Forelimb muscle (tissue), 1 donor: ENCODE measurements around the gene LAX1. TPM values are rescaled to one million over a fixed set of nuclear protein-coding genes. Genes with fewer than 3 reads are reported as not detected.
A peak's percentile ranks its signal among the peaks of the same experiment; 100 is the strongest.
"Not testable (repeated sequence)": the region's sequence is repeated elsewhere in the genome, so short reads cannot be mapped to it uniquely, and the experiment has no call there.

ENCODE experiments used
- DNase-seq: peaks from one replicate; pipeline ENCODE4 v3.0.0-alpha.2; 2013; ENCODE audit warnings: low read depth
- polyA plus RNA-seq: library from polyadenylated mRNA; unstranded; fragments of 120-200 nt; gene quantifications from one replicate; pipeline ENCODE4 v1.2.1, GENCODE V29; 2013; ENCODE audit not compliant: insufficient read length

LAX1 gene
- 0.19 TPM for polyA plus RNA-seq

DNA sequence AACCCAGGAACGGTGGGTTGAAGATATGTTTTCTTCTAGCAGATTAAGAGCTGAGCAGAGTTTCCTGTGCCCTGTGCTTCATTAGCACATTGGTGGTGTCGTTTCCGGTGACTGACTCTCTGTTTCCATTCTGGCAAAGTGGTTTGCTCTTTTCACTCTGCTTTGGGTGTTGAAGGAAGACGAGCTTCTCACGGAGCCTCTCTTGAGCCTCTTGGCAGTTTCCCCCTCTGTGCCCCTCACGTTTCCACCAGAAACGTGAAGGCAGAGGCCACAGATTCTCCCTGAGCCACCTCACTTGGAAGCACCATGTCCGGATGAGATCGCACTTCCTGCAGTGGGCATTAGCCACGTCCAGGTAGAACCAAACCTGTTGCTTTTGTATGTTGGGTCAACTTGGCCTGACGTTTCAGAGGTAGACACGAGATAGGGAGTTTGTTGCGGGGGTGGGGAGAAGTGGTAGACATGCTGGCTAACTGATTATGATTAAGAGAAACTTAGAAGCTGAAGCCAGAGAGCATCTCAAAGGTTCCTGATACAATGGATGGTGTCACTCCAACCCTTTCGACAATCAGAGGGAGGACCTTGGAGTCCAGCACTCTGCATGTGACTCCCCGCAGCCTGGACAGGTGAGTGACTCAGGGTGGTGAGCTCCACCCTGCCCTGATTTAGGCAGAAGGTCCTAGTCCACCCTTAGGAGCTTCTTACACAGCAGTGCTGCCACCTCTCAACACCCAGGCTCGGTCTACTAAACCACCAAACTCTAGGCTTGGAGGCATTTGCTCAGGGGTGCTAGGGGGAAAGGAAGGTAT lies at the start of gene LAX1:
Gene LAX1, plus strand, starts transcription at position 155 of the 809 bp plus-strand sequence. Its CDS starts 383 bp downstream, at position 538.
- no peak for DNase-seq

DNA sequence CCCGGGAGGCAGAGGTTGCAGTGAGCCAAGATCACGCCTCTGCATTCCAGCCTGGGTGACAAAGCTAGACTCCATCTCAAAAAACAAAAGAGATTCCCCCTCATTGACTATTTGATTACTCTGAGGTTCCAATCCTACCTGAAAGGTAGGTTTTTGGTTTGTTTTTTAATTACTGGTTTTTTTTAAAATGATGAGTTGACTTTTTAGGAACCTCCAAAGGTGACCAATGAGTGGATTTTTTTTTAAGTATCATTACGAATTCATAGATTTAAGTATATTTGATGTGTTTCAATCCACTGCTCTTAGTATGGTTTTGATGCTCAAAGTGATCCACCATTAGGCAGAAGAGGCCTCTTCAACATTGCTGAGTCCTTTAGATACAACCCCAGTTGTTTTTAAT lies 47.9 kb upstream of the LAX1 start:
- DNase-seq: no peak

- no peak for DNase-seq
These were observed 44.7 kb upstream of the LAX1 start for GRCh38 chr1:203720242-203720641.

- DNase-seq: no peak
These were observed 42.1 kb upstream of the LAX1 start for GRCh38 chr1:203722909-203723308.

DNA sequence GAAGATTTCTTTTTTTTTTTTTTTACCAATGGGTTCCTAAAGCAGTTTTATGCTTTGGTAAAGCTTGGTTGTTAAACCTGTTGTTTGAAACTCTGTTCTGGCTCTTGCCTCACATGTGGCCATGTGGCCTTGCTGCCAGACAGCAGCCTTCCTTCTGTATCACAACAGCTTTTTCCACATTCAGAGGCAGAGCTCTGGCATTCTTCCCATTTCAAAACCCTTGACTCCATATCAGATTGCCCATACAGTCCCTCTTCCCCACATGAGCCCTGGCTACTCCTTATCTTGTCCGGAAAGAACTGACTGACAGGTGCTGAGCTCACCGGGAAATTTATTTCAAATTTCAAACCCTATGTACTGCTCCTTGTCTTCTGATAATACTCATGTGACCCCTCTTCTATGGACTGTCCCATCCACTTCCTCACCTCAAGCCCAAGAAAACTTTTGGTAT lies 38.5 kb upstream of the LAX1 start:
- no peak for DNase-seq

- DNase-seq: no peak
These were observed 31.7 kb upstream of the LAX1 start for GRCh38 chr1:203733009-203733863.

- DNase-seq: no peak
These were observed 22.5 kb upstream of the LAX1 start for GRCh38 chr1:203742436-203742835.

GRCh38 chr1:203743091-203743571 lies 21.9 kb upstream of the LAX1 start:
- no peak for DNase-seq

DNA sequence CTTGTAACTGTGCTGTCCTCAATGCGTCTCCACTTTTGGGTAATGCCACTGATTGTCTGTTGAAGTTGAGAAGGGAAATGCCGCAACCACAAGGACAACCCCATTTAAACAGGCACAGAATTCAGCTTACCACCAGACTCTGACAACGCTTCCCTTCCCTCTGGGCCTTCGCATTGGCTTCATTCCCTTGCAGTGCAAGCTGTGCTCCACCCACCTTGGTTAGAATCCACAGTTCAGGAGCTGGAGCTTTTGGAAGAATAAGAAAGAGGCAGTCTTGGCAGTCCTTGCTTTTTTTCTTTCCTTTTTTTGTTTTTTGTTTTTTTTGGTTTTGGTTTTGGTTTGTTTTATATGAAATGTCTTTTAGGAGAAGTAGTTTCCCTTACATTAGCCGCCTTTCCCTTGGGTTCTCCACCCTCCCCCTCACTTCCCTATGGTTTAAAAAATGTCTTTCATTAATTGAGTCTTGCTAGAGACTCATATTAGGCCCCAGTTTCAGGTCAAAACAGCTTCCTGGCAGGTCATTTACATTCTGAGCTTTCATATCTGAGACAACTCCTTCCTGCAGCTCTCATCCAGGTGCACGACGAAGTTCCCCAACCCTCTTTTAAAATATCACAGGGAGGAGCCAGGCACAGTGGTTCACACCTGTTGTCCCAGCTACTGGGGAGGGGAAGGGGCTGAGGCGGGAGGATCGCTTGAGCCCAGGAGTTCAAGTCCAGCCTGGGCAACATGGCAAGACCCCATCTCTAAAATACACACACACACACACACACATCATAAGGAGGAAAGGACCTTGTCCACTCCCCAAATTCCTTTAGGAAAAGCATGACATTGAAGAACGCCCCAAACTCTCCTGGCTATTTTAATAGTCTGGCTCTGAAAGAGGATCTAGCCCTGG lies 20.7 kb upstream of the LAX1 start:
- peak; percentile 86 for DNase-seq

DNA sequence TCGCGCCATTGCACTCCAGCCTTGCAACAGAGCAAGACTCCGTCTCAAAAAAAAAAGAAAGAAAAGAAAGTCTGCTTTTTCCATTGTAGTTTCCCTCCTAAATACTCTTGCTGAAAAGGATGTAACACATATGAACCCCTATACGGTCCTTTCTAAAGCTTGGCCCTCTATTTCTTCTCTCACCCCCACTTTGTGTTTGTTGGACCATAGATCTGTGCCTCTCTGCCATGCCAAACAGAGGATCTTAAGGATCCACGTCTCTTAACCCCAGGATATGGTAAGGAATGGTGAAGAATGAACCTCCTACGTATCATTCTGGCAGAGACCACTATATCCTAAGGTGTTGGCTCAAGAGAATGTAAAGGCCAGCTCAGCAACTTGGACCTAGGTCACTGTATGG lies 18.7 kb upstream of the LAX1 start:
- no peak for DNase-seq

DNA sequence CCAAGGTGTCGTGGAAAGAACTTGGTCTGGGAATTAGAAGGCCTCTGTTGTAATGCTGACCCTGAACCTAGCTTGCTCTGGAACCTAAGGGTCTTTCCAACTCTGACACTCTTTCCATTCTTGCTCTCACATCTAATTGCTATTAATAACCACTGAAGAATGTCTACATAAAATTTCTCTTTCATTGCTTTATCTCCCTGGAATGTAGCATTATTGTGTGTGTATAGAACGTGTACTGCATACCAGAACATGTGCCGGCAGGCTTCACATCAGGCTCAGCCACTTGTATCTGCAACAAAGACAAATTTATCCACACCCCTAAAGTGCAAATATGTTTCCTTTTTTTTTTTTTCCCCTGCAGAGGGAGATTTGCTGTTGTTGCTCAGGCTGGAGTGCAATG lies 13.9 kb upstream of the LAX1 start:
- DNase-seq: no peak

GRCh38 chr1:203751618-203752361 lies 13.2 kb upstream of the LAX1 start:
- DNase-seq: not testable (repeated sequence)

DNA sequence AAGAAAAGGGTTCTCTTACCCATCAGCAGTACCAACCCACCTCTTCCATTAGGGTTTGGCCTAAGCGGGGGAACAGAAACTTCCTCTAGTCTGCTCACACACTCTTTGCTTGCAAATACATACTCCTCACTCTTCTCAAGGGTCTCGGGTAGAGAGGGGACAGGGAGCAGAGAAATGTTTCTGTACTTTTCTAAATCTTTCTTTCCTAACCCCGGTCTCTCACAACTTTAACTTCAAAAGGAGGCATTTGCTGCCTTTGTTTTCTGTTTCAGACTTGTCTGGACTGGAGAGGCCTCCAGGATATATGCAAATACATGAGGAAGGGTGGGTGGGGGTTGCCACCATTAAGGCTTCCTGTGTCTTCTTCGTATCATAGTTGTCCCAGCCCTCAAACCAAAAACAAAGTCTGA lies 10.5 kb upstream of the LAX1 start:
- no peak for DNase-seq

GRCh38 chr1:203756036-203756435 lies 8.9 kb upstream of the LAX1 start:
- no peak for DNase-seq

GRCh38 chr1:203758749-203759148 lies 6.2 kb upstream of the LAX1 start:
- not testable (repeated sequence) for DNase-seq

- DNase-seq: no peak
These were observed 4.5 kb upstream of the LAX1 start for GRCh38 chr1:203760506-203760905.

DNA sequence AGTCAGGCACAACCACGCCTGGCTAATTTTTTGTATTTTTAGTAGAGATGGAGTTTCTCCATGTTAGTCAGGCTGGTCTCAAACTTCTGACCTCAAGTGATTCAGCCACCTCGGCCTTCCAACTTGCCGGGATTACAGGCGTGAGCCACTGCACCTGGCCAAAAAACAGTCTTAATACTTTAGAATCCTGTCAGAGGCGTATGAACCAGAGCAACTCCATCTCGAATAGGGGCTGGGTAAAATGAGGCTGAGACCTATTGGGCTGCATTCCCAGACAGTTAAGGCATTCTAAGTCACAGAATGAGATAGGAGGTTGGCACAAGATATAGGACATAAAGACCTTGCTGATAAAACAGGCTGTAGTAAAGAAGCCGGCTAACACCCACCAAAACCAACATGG lies 3.0 kb upstream of the LAX1 start:
- not testable (repeated sequence) for DNase-seq

DNA sequence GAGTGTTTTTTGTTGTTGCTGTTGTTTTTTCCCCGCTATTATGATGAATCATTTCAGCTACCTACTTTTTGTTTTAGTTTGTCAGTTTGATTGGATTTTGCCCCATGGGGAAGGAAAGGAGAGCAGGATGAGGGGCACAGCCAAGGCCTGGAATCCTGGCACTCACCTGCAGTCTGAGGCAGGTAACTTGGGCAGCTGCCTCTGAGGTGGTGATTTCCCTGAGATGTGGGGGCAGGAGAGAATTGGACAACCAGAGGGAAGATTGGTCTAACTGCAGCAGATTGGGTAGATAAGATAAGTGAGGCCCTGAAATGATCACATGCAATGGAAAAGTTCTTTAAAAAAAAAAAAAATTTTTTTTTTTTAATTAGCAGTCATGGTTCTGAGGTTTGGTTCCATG lies 1.5 kb upstream of the LAX1 start:
- no peak for DNase-seq

DNA sequence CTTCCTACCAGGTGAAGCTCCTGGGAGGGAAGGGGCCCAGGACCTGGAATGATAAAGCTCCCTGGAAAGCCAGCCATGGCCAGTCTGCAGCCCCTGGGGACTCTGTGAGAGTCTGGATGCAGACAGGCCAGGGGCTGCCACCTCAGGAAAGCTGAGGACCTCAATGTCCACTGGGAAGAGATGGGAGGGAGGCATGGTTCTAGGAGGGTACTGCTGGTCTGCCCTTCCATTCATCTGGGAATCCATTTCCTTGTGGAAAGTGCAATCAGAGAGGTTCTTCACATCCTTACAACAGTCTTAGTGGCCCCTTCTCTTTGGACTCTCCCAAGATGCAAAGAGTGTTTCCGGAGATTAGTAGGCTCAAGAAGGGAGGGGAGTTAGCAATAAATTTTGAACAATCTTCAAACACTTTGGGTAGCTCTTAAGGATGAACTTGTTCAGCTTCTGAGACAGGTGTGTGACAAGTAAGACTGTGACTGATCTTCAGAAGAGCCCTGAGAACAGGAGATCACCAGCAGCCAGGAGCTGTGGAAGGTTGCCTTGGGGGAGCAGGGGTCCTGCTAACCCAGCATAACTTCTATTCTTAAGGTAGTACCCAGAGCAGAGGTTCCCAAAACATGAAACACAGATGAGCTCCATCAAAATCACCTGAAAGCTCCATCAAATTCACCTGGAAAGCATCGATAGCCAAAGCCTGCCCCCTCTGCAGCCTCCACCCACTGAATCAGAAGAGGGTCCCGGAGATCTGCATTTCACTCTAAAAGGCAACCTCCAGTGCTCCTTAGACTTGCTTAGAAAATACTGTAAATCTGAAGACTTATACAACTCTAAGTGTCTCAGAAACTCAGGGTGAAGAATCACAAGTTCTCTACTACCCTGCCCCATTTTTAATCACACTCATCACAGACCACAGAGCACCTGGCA lies 616 bp upstream of the LAX1 start:
- no peak for DNase-seq

DNA sequence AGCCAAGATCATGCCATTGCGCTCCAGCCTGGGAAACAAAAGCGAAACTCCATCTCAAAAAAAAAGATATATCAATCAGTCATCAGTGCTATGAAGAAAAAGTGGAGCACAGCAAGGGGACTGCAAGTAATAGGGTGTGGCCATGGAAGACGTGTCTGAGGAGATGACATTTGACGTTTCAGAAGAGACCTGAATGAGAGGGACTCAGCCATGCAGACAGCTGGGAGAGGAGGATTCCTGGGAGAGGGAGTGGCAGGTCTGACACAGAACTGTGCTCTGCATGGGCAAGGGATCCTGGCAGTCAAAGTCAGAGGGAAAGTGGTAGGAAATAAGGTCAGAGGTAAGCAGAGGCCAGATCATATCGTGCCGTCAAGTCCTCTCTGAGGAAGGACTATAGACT lies 3.3 kb downstream of the LAX1 start:
- no peak for DNase-seq
